Left lung (tissue), 10 donors: ENCODE results near the gene RPTOR. TPM values are rescaled to one million over a fixed set of nuclear protein-coding genes. Genes with fewer than 3 reads are reported as not detected.

Source experiments
- ATAC-seq: fragments of 200-7000 bp; cut with Tn5 transposase; one replicate; pipeline ENCODE4 v1.9.1; 2020; ENCODE audit warnings: moderate library complexity
- DNase-seq, 4 donors: peaks; one replicate each; pipeline ENCODE4 v3.0.0-alpha.2; 2013 to 2020
- H3K27ac ChIP-seq, 2 donors: fragments of 200-600 bp; sonication (generic) in 1 of 2; one replicate each; pipeline versions ENCODE4 v1.5.0 to v1.8.0; 2020 to 2021
- H3K27me3 ChIP-seq, 2 donors: fragments of 200-600 bp; sonication (generic) in 1 of 2; one replicate each; pipeline versions ENCODE4 v1.5.0 to v1.8.0; 2020 to 2021
- H3K36me3 ChIP-seq, 2 donors: fragments of 200-600 bp; sonication (generic) in 1 of 2; one replicate each; pipeline versions ENCODE4 v1.5.0 to v1.8.0; 2020 to 2021
- H3K4me1 ChIP-seq, 2 donors: fragments of 200-600 bp; one replicate each; pipeline ENCODE4 v1.8.0; 2021
- H3K4me3 ChIP-seq, 2 donors: fragments of 200-600 bp; sonication (generic) in 1 of 2; one replicate each; pipeline versions ENCODE4 v1.5.0 to v1.8.0; 2020 to 2021; ENCODE audit warnings: mild to moderate bottlenecking in 1 of 2
- H3K9me3 ChIP-seq, 2 donors: fragments of 200-600 bp; sonication (generic) in 1 of 2; one replicate each; pipeline versions ENCODE4 v1.5.0 to v1.8.0; 2020 to 2021
- CTCF ChIP-seq, 2 donors: fragments of 200-600 bp; sonication (generic) in 1 of 2; IDR thresholded peaks; one replicate each; pipeline versions ENCODE4 v1.5.0 to v1.8.0; 2021; ENCODE audit warnings: antibody characterized with exemption in 2 of 2
- intact Hi-C, 2 donors: fragments of 100-400 bp; cut with DNase I; formaldehyde crosslinking; loops; one replicate each; pipeline versions ENCODE4 v1.11.2 to v1.14.2; 2022
- polyA plus RNA-seq, 6 donors: library from polyadenylated mRNA; unstranded; fragments of 120-200 nt; gene quantifications; one replicate each; pipeline ENCODE4 v1.2.1, GENCODE V29; 2013; ENCODE audit not compliant: insufficient read length in 6 of 6
- total RNA-seq, 2 donors: library from RNA; stranded (reverse); fragmentation: NEBNext Ultra II Directional; extraction: Animal tissue kit (Norgen Biotek cat#: 25700); gene quantifications; one replicate each; pipeline ENCODE4 v1.2.1, GENCODE V29; 2021
- donor health status: DM: no; HTN: yes; CAD: no.
- donor health status: DM: no; HTN: no; CAD: no.

Gene RPTOR
- total and polyA plus RNA-seq, 8 donors, result 14.2 to 39.2 (median 20.7) TPM

GRCh38 chr17:80964544-80964856, 419.9 kb downstream of the RPTOR start:
- no peak for TF ChIP-seq CTCF (IDR thresholded peaks at IDR 0.05)
- peaks cover 0 to 7% of the 10 kb centered on the region in 2 donors for H3K27me3 ChIP-seq
- no peak overlapping the region for H3K27ac ChIP-seq
- DNase-seq (no peak), ATAC-seq (no peak)
- intact Hi-C loops, result loop anchor here in 1 of 2 donors (10.0 kb wide), 1 partner anchor 100 kb away; no protein-coding TSS in a partner anchor
- no peaks in the 10 kb centered on the region for H3K9me3 ChIP-seq
- peaks cover 0 to 52% of the 10 kb centered on the region in 2 donors for H3K36me3 ChIP-seq
- H3K4me3 ChIP-seq, result no peak overlapping the region
- peaks cover 0 to 12% of the 10 kb centered on the region in 2 donors for H3K4me1 ChIP-seq

- no peak overlapping the region for H3K27ac ChIP-seq
- H3K9me3 ChIP-seq, result no peaks in the 10 kb centered on the region
- H3K36me3 ChIP-seq, result peaks cover 0 to 52% of the 10 kb centered on the region in 2 donors
- intact Hi-C loops, result loop anchor here in 1 of 2 donors (10.0 kb wide), 1 partner anchor 100 kb away; no protein-coding TSS in a partner anchor
- ATAC-seq (no peak), DNase-seq (peak in 1 of 4 donors; percentile 66)
- H3K4me3 ChIP-seq, result no peak overlapping the region
- peaks cover 0 to 12% of the 10 kb centered on the region in 2 donors for H3K27me3 ChIP-seq
- no peak for TF ChIP-seq CTCF (IDR thresholded peaks at IDR 0.05)
- peaks cover 0 to 12% of the 10 kb centered on the region in 2 donors for H3K4me1 ChIP-seq
These were observed 420.4 kb downstream of the RPTOR start for GRCh38 chr17:80964859-80965580.

- Histone ChIP-seq H3K27ac (no peak overlapping the region), H3K36me3 (peaks cover 0 to 48% of the 10 kb centered on the region in 2 donors), H3K4me1 (peaks cover 2 to 15% of the 10 kb centered on the region in 2 donors), H3K9me3 (no peaks in the 10 kb centered on the region), H3K4me3 (no peak overlapping the region), H3K27me3 (peaks cover 0 to 18% of the 10 kb centered on the region in 2 donors)
- DNase-seq (no peak), ATAC-seq (no peak)
- intact Hi-C loops, result loop anchor here in 1 of 2 donors (10.0 kb wide), 1 partner anchor 101 kb away; no protein-coding TSS in a partner anchor
- no peak for TF ChIP-seq CTCF (IDR thresholded peaks at IDR 0.05)
These were observed 421.0 kb downstream of the RPTOR start for GRCh38 chr17:80965606-80966005.

- DNase-seq (peak in 1 of 4 donors; percentile 75), ATAC-seq (no peak)
- Histone ChIP-seq H3K27ac (no peak overlapping the region), H3K4me1 (peaks cover 2 to 15% of the 10 kb centered on the region in 2 donors), H3K4me3 (no peak overlapping the region), H3K36me3 (peaks cover 0 to 30% of the 10 kb centered on the region in 2 donors), H3K9me3 (no peaks in the 10 kb centered on the region), H3K27me3 (peaks cover 0 to 36% of the 10 kb centered on the region in 2 donors)
- intact Hi-C loops, result loop anchor here in 1 of 2 donors (10.0 kb wide), 1 partner anchor 103 kb away; no protein-coding TSS in a partner anchor
- TF ChIP-seq CTCF (IDR thresholded peaks at IDR 0.05), result no peak
These were observed 422.8 kb downstream of the RPTOR start for GRCh38 chr17:80967404-80967872.

GRCh38 chr17:80968602-80969029, 424.0 kb downstream of the RPTOR start:
- H3K4me3 ChIP-seq, result no peak overlapping the region
- DNase-seq, result no peak
- peaks cover 0 to 40% of the 10 kb centered on the region in 2 donors for H3K27me3 ChIP-seq
- peak; percentile 7 for ATAC-seq
- intact Hi-C loops, result loop anchor here in 1 of 2 donors (10.0 kb wide), 1 partner anchor 104 kb away; no protein-coding TSS in a partner anchor
- H3K9me3 ChIP-seq, result no peaks in the 10 kb centered on the region
- H3K27ac ChIP-seq, result no peak overlapping the region
- TF ChIP-seq CTCF (IDR thresholded peaks at IDR 0.05), result no peak
- peaks cover 0 to 23% of the 10 kb centered on the region in 2 donors for H3K36me3 ChIP-seq
- H3K4me1 ChIP-seq, result peaks cover 2 to 15% of the 10 kb centered on the region in 2 donors
